GM18909 (cell line): ENCODE measurements around the gene VRK3.

ENCODE experiments used
- ATAC-seq: cut with Tn5 transposase; IDR thresholded peaks from one replicate; pipeline ENCODE4 v1.9.1; 2021; ENCODE audit warnings: mild to moderate bottlenecking; ENCODE audit not compliant: unreplicated experiment, poor library complexity

The VRK3 gene

GRCh38 chr19:49937750-49938381 lies 87.3 kb downstream of the VRK3 start:
- no peak for ATAC-seq

GRCh38 chr19:49936549-49936948 lies 88.6 kb downstream of the VRK3 start:
- ATAC-seq, result no peak

GRCh38 chr19:49933643-49934042 lies 91.5 kb downstream of the VRK3 start:
- ATAC-seq, result no peak

GRCh38 chr19:49932731-49933131 lies 92.4 kb downstream of the VRK3 start:
- no peak for ATAC-seq

GRCh38 chr19:49932041-49932451 lies 93.1 kb downstream of the VRK3 start:
- ATAC-seq, result no peak

- ATAC-seq, result no peak
These were observed 93.7 kb downstream of the VRK3 start for GRCh38 chr19:49931293-49932040.

- no peak for ATAC-seq
These were observed 94.6 kb downstream of the VRK3 start for GRCh38 chr19:49930483-49931011.

GRCh38 chr19:49929611-49930482 lies 95.3 kb downstream of the VRK3 start:
- peak; percentile 74 for ATAC-seq

GRCh38 chr19:49929121-49929610 lies 96.0 kb downstream of the VRK3 start, which contains the start of the genes ATF5 and NUP62:
TSS of gene ATF5 (plus strand) at chr19:49929205. CDS start at chr19:49930851, 1,646 bp downstream.
TSS of gene NUP62 (minus strand) at chr19:49929504. CDS start at chr19:49909807, 19,697 bp downstream.
- ATAC-seq, result peak; percentile 67

GRCh38 chr19:49927526-49928264 lies 97.5 kb downstream of the VRK3 start:
- ATAC-seq, result no peak

- no peak for ATAC-seq
These were observed 98.7 kb downstream of the VRK3 start for GRCh38 chr19:49926515-49926914.
